Sigmoid colon (tissue), 7 donors: ENCODE data around the gene PAQR4. TPM values are rescaled to one million over a fixed set of nuclear protein-coding genes. Genes with fewer than 3 reads are reported as not detected.

ENCODE experiments used
- DNase-seq: peaks from one replicate; pipeline ENCODE4 v3.0.0-alpha.2; 2019
- H3K27ac ChIP-seq, 4 donors: fragments of 200-600 bp; sonication (generic); one replicate each; pipeline ENCODE4 v1.5.1; 2016 to 2019; ENCODE audit warnings: mild to moderate bottlenecking in 1 of 4
- H3K27me3 ChIP-seq, 3 donors: fragments of 200-600 bp; sonication (generic); one replicate each; pipeline ENCODE4 v1.5.1; 2019; ENCODE audit warnings: mild to moderate bottlenecking in 1 of 3
- H3K36me3 ChIP-seq, 4 donors: fragments of 200-600 bp; sonication (generic); one replicate each; pipeline ENCODE4 v1.5.1; 2016 to 2019
- H3K4me1 ChIP-seq, 4 donors: fragments of 200-600 bp; sonication (generic); one replicate each; pipeline ENCODE4 v1.5.1; 2017 to 2019
- H3K4me3 ChIP-seq, 4 donors: fragments of 200-600 bp; sonication (generic); one replicate each; pipeline ENCODE4 v1.5.1; 2017 to 2019; ENCODE audit warnings: mild to moderate bottlenecking in 2 of 4, moderate library complexity in 1 of 4
- H3K9me3 ChIP-seq, 4 donors: fragments of 200-600 bp in 3 of 4; sonication (generic) in 3 of 4; one replicate each; pipeline versions ENCODE4 v1.5.1 to v1.6.1; 2013 to 2019
- CTCF ChIP-seq, 4 experiments: fragments of 450-650 bp in 3 of 4; fragments of 200-600 bp in 1 of 4; IDR thresholded peaks; one replicate each; pipeline ENCODE4 v1.5.1; 2016 to 2019; ENCODE audit warnings: antibody characterized with exemption in 4 of 4, mild to moderate bottlenecking in 3 of 4, moderate library complexity in 2 of 4
- EP300 ChIP-seq, 4 donors: sonication (generic); formaldehyde crosslinking; IDR thresholded peaks; one replicate each; pipeline ENCODE4 v1.6.1; 2017; ENCODE audit warnings: antibody characterized with exemption in 4 of 4
- POLR2A ChIP-seq, 2 donors: fragments of 450-650 bp; IDR thresholded peaks; one replicate each; pipeline ENCODE4 v1.6.1; 2016; ENCODE audit warnings: antibody characterized with exemption in 2 of 2, mild to moderate bottlenecking in 2 of 2, moderate library complexity in 2 of 2
- POLR2AphosphoS5 ChIP-seq, 4 donors: sonication (generic); formaldehyde crosslinking; IDR thresholded peaks; one replicate each; pipeline ENCODE4 v1.6.1; 2017; ENCODE audit warnings: antibody characterized with exemption in 4 of 4
- WGBS, 2 donors: extraction: QIAGEN DNeasy Blood & Tissue Kit; methylation state at CpG; one replicate each; pipeline ENCODE4 v1.1.7; 2013; 5-methylcytosine and 5-hydroxymethylcytosine counted together
- intact Hi-C: fragments of 100-400 bp; cut with DNase I; formaldehyde crosslinking; loops from one replicate; pipeline ENCODE4 v1.15.1; 2023
- polyA plus RNA-seq, 3 donors: library from polyadenylated mRNA; stranded (reverse); fragments of 200-250 nt; gene quantifications; one replicate each; pipeline ENCODE4 v1.2.3, GENCODE V29; 2013
- total RNA-seq, 4 donors: library from RNA; depleted of rRNA; stranded (reverse); fragments of >200 nt; gene quantifications; one replicate each; pipeline ENCODE4 v1.1.0, GENCODE V29; 2016
- donor health status: healthy with polysubstance abuse.
- donor health status: Bipolar disorder and iron deficiency.
- donor health status: healthy.

Gene PAQR4
- total and polyA plus RNA-seq, 7 donors = 0.83 to 22.1 (median 3.6) TPM

GRCh38 chr16:2980227-2981176, 11.4 kb downstream of the PAQR4 start, which contains the start of gene PKMYT1:
Gene PKMYT1 (minus strand): TSS chr16:2980446. CDS start chr16:2979657, 789 bp downstream.
- H3K4me3 ChIP-seq = peak within 1 kb of the TSS; percentile 65 to 90 (median 72)
- peaks cover 7 to 28% (median 9%) of the 10 kb centered on the region in 3 donors for H3K27me3 ChIP-seq
- peak; percentile 93 to 95 for TF ChIP-seq POLR2A (IDR thresholded peaks at IDR 0.05)
- no peak for TF ChIP-seq EP300 (IDR thresholded peaks at IDR 0.05)
- no peak for TF ChIP-seq CTCF (IDR thresholded peaks at IDR 0.05)
- peak; percentile 93 to 99 (median 98) for TF ChIP-seq POLR2AphosphoS5 (IDR thresholded peaks at IDR 0.05)
- 6% methylated on average over 91 of the region's 91 CpGs for WGBS, 2 donors
- H3K9me3 ChIP-seq = no peaks in the 10 kb centered on the region
- H3K4me1 ChIP-seq = peaks cover 0 to 29% (median 24%) of the 10 kb centered on the region in 4 donors
- intact Hi-C loops = loop anchor here (5.0 kb wide), 1 partner anchor 53 kb away; no protein-coding TSS in a partner anchor
- H3K27ac ChIP-seq = peak within 1 kb of the TSS; percentile 82 to 93 (median 87)
- H3K36me3 ChIP-seq = no peaks in the 10 kb centered on the region
- DNase-seq = peak; percentile 94

- no peak for TF ChIP-seq POLR2A (IDR thresholded peaks at IDR 0.05)
- no peak for TF ChIP-seq EP300 (IDR thresholded peaks at IDR 0.05)
- no peak for TF ChIP-seq POLR2AphosphoS5 (IDR thresholded peaks at IDR 0.05)
- TF ChIP-seq CTCF (IDR thresholded peaks at IDR 0.05) = no peak
- Histone ChIP-seq H3K4me3 (peak overlapping the region in 3 of 4 donors; percentile 70 to 90 (median 74)), H3K27ac (peak overlapping the region in 2 of 4 donors; percentile 85 to 93)
These were observed 12.2 kb downstream of the PAQR4 start for GRCh38 chr16:2981177-2981898.

GRCh38 chr16:2981899-2982250, 12.7 kb downstream of the PAQR4 start:
- WGBS, 2 donors = 79 to 83% methylated on average over 4 of the region's 4 CpGs
- Histone ChIP-seq H3K4me3 (no peak overlapping the region), H3K9me3 (no peaks in the 10 kb centered on the region), H3K27me3 (peaks cover 7 to 26% (median 9%) of the 10 kb centered on the region in 3 donors), H3K36me3 (no peaks in the 10 kb centered on the region), H3K27ac (no peak overlapping the region), H3K4me1 (peaks cover 0 to 30% (median 25%) of the 10 kb centered on the region in 4 donors)
- TF ChIP-seq CTCF (IDR thresholded peaks at IDR 0.05) = no peak
- TF ChIP-seq POLR2A (IDR thresholded peaks at IDR 0.05) = no peak
- DNase-seq = no peak
- intact Hi-C loops = loop anchor here (2.0 to 5.0 kb wide), 2 partner anchors 13 to 55 kb away; partner anchors contain the start of gene PAQR4

More at GRCh38 chr16:2981177-2981898, 12.2 kb downstream of the PAQR4 start:
- no peaks in the 10 kb centered on the region for H3K36me3 ChIP-seq
- peaks cover 0 to 30% (median 25%) of the 10 kb centered on the region in 4 donors for H3K4me1 ChIP-seq
- peaks cover 7 to 28% (median 9%) of the 10 kb centered on the region in 3 donors for H3K27me3 ChIP-seq
- intact Hi-C loops = loop anchor here (5.0 kb wide), 1 partner anchor 54 kb away; no protein-coding TSS in a partner anchor
- H3K9me3 ChIP-seq = no peaks in the 10 kb centered on the region
- DNase-seq = no peak
- WGBS, 2 donors = 66 to 68% methylated on average over 33 of the region's 33 CpGs

GRCh38 chr16:2982402-2982801, 13.3 kb downstream of the PAQR4 start:
- peaks cover 0 to 30% (median 25%) of the 10 kb centered on the region in 4 donors for H3K4me1 ChIP-seq

More at GRCh38 chr16:2982402-2982801, 13.3 kb downstream of the PAQR4 start:
- no peak for DNase-seq
- TF ChIP-seq EP300 (IDR thresholded peaks at IDR 0.05) = no peak
- TF ChIP-seq POLR2A (IDR thresholded peaks at IDR 0.05) = no peak
- no peak for TF ChIP-seq POLR2AphosphoS5 (IDR thresholded peaks at IDR 0.05)
- no peak for TF ChIP-seq CTCF (IDR thresholded peaks at IDR 0.05)
- intact Hi-C loops = loop anchor here (2.0 to 5.0 kb wide), 2 partner anchors 14 to 55 kb away; partner anchors contain the start of gene PAQR4
- peaks cover 7 to 23% (median 9%) of the 10 kb centered on the region in 3 donors for H3K27me3 ChIP-seq
- no peak overlapping the region for H3K4me3 ChIP-seq
- H3K27ac ChIP-seq = no peak overlapping the region
- H3K9me3 ChIP-seq = no peaks in the 10 kb centered on the region
- H3K36me3 ChIP-seq = no peaks in the 10 kb centered on the region
- 91 to 93% methylated on average over 5 of the region's 5 CpGs for WGBS, 2 donors
